GM04504 (cell line): ENCODE results near the gene SKIDA1.

ENCODE experiments used
- DNase-seq: peaks from one replicate; pipeline ENCODE4 v3.0.0-alpha.2; 2012; ENCODE audit warnings: low read depth

The SKIDA1 gene

DNA sequence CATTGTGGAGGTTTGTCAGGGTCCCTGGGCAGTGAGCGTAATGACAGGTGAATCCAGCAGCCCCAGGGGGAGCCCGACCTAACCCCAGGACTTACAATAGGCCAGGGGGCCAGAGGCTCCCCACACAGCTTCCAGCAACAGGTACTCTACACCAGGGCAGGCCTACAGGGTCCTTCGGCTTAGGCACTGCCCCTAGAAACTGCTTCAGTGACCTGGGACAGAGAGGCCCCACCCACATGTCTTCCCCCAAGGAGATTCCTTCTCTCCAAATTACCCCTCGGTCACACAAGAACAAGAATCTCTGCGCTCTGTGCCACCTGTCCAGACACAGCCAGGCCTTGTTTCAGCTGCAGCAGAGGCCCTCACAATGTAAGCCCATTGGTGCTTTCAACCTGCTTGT is 24.4 kb downstream of the SKIDA1 start:
- no peak for DNase-seq

DNA sequence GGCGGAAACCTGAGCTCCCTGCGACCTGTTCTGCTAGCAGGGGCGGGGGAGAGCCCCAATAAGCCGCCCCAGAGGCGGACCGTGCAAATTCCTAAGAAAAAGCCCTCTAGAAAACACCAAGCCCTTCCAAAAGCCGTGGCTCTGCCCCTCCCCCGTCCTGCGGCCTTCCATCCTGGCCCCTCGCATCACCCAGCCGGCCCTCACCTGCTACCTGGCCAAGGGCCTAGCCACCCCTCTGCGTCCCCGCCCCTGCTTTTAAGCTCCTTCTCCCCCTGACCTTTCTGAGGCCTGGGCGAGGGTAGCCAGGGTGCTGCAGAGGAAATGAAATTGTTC is 24.9 kb downstream of the SKIDA1 start:
- DNase-seq: no peak

GRCh38 chr10:21499701-21500577 is 25.5 kb downstream of the SKIDA1 start:
- no peak for DNase-seq

GRCh38 chr10:21498986-21499385 is 26.5 kb downstream of the SKIDA1 start:
- DNase-seq: no peak

- no peak for DNase-seq
These were observed 27.1 kb downstream of the SKIDA1 start for GRCh38 chr10:21498377-21498776.

- peak; percentile 65 for DNase-seq
These were observed 28.2 kb downstream of the SKIDA1 start for GRCh38 chr10:21497177-21497807.

- no peak for DNase-seq
These were observed 28.9 kb downstream of the SKIDA1 start for GRCh38 chr10:21496343-21497176.

DNA sequence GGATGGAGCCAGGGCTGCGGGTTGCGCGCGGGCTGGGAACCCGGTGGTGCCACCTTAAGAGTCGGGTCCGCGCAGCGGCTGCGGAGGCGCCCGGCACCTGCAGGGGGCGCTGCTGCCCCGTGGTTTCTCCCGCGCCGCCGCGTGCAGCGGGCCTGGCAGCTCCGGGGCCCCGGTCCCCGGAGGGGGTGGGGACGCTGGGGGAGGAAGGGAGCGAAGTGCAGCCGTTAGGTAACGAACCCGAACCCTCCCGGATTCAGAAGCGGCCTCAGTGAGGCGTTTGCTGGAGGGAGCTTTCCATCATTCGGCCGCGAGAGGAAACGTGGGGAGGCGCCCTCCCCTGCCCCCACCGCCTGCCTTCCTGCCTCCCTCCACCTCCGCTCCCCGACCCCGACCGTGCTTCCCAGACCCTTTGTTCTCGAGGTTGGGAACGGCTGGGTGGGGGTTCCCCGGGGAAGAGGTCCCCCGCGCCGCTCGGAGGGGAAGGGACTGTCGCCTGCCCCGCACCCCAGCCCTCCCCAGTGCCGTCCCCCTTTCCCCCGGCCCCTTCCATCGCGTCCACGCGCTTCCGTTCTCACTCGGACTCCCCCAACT is 29.6 kb downstream of the SKIDA1 start:
- peak; percentile 61 for DNase-seq

- no peak for DNase-seq
These were observed 30.3 kb downstream of the SKIDA1 start for GRCh38 chr10:21495002-21495751.

DNA sequence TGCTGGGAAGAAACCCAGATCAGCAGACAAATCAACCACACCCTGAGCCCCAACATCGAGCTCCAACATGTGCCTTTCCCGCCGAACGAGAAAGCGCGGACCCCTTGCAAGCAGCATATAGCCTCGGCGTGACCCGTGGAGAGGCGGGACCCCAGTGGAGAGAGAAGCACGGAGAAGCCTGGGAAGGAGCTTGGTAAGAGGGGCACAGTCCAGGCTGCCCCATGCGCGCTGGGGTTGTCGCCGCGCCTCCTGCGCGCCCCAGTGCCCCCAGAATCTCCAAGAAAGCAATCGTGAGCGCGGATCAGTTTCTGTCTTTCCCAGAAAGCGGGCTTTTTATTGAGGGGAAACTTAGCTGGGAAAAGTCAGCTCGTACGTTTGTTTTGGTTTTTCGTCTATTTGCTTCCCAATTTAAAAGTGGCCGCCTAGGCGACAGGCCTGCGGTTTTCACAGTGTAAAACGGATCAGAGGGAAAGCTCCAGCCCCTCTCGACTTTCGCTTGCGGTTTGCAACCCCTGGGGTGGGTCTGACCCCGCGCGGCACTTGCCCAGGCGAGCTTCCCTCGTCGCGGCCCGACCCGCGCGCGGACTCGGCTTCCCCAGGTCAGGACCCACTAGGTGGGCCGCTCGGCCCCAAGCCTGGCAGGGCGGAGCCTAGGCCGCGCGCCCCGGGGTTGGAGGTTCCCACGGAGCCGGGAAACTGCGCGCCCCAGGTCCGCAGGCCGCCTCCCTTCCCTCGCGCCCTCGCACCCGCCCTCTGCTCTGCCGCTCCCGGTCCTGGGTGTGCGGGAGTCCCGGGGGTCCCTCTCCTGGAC is 31.1 kb downstream of the SKIDA1 start:
- DNase-seq: no peak

- no peak for DNase-seq
These were observed 31.7 kb downstream of the SKIDA1 start for GRCh38 chr10:21493784-21494183.

DNA sequence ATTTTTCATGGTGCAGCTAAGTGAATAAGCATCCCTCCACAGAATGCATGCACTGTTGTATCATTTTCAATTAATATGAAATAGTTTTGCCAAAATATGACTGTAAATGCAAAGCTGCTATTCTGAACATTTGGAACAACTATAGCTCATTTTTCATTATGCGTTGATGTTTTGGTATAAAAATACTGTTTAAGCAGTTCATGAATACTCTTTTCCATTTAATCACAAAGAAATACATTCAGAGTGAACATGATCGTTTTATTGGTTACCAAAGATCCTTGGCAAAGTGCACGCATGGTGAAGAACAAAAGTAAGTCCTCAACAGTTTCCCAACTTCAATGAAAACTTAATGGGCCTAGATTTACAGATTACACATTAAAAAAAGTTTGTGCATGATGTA is 33.1 kb downstream of the SKIDA1 start:
- no peak for DNase-seq

DNA sequence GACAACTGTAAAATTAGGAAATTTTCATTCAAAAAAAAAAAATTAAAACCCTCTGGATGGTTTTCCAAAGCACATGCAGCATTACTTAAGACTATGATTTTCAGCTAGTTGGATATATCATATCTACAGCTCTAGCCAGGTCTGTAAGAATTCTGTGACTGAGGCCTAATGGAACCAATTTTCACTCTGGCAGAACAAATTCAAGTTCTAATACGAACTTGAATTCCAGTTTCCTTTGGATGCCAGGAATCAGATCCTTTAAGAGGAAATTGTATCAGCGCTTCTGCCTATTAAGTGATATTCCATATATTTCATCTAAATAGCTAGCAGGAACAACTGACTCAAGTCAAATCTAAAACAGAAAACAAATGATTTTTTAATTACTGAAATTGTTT is 34.8 kb downstream of the SKIDA1 start:
- no peak for DNase-seq

DNA sequence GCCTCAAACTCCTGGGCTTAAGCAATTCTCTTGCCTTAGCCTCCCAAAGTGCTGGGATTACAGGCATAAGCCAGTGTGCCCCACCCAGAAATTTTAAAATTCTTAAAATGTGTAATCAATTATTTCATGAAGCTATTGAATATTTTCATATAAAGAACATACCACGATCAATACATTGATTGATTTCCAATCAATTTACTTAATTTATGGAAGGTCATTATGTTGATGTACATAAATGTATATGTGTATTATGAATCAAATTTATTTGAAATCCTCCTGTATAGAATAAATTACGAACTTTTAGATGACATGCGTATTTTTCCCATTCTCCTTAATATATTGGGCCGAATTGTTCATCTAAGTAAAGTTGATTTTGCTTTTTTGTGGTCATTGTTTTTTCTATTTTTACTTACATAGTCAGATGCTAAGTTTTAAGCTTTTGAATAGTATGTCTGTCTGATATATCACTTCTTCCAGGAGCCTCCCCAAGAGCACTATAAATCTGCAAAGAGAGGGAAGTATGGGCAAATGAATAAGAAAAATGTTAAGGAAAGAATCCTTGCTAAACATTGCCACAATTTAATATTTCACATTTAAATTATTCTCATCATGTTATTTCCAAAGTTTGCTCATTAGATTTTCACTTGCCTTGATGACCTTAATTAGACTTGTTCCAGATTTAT is 35.3 kb downstream of the SKIDA1 start:
- no peak for DNase-seq

DNA sequence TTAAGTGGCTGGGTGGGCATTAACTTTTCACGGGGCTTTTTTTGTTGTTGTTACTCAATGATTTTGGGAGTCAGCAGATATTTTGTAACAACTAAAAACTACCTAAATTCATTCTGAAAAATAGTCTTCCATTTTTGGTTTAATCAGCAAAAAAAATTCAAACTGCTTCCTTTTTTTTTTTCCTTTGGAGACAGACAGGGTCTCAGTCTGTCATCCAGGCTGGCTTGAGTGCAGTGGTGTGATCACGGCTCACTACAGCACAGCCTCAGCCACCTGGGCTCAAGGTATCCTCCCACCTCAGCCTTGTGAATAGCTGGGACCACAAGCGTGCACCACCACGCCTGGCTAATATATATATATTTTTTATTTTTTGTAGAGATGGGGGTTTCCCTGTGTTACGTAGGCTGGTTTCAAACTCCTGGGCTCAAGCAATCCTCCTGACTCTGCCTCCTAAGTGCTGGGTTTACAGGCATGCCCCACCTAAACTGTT is 36.5 kb downstream of the SKIDA1 start:
- DNase-seq: no peak

GRCh38 chr10:21488246-21488956 is 37.1 kb downstream of the SKIDA1 start:
- no peak for DNase-seq

GRCh38 chr10:21487416-21488180 is 37.9 kb downstream of the SKIDA1 start:
- DNase-seq: no peak

DNA sequence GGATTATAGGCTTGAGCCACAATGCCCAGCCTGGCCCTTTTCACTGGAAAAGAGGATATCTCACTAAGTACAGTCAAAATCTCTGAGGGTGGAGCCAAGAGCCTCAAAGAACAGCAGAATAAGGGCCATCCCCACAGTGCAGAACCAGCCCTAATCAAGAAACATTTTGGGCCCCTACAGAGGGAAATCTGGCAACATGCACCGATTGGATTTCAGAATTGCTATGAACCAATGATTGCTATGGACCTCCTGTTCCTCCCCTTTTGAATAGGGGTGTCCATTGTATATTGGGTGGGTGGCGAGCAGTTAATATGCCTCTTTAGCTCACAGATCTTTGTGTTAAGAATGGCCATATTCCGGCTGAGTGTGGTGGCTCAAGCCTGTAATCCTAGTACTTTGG is 42.7 kb downstream of the SKIDA1 start:
- no peak for DNase-seq

DNA sequence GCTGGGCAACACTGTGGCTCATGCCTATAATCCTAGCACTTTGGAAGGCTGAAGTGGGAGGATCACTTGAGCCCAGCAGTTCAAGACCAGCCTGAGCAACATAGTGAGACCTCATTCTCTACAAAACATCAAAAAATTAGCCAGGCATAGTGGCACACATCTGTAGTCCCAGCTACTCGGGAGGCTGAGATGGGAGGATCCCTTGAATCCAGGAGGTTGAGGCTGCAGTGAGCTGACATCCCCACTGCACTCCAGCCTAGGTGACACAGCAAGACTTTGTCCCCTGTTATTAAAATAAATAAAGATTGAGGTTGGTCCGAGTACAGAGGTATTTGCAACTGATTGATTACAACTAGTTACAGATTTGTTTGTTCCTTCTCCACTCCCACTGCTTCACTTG is 44.1 kb downstream of the SKIDA1 start:
- DNase-seq: no peak
